HG02763 (cell line): Measurements from ENCODE around the gene FAM89A.

Experiments
- ATAC-seq: cut with Tn5 transposase; IDR thresholded peaks from one replicate; pipeline ENCODE4 v1.9.1; 2021; ENCODE audit warnings: mild to moderate bottlenecking, moderate library complexity; ENCODE audit not compliant: unreplicated experiment

The FAM89A gene

GRCh38 chr1:230972855-230973271 lies 67.2 kb downstream of the FAM89A start:
- ATAC-seq = peak; percentile 67

DNA sequence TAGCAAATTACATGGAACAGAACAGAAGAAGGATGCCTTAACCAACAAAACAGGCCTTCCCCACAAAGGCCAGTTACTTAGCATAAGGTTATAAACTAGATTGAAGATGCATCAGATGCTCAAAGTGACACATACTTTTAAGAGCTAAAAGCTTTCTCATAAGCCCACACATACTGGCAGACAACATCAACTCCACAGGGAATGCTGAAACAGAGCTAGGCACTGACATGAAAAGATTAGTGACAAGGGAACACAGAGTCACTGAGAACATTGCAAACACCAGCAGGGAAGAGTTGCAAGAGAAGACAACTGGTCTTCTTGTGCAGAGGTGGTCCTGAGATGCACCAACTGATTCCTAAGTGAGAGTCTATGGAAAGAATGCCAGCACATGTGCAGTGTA lies 68.3 kb downstream of the FAM89A start:
- no peak for ATAC-seq

DNA sequence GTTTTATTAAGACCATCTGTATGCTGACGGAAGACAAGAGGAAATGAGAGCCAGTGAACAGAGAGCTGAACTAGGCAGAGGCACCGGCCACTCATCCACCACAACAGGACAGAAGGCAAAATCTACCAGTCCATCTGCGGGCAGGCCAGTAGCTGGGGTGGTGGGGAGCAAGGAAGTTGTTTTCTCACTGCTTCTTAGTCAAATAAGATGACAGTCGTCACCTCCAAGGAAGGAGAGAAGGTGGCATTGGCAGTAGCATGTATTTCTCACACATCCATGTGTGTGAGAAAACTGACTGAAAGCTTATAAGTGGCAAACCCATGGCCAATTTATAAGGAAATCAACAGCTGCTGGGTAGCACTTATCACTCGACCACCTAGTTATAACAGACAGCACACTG lies 69.6 kb downstream of the FAM89A start:
- ATAC-seq = no peak
